ENCODE results near the gene NECAB2. TPM values are rescaled to one million over a fixed set of nuclear protein-coding genes. Genes with fewer than 3 reads are reported as not detected.

NECAB2 gene
- total RNA-seq, 1 donor from 2014 or later: 1.8 TPM

DNA sequence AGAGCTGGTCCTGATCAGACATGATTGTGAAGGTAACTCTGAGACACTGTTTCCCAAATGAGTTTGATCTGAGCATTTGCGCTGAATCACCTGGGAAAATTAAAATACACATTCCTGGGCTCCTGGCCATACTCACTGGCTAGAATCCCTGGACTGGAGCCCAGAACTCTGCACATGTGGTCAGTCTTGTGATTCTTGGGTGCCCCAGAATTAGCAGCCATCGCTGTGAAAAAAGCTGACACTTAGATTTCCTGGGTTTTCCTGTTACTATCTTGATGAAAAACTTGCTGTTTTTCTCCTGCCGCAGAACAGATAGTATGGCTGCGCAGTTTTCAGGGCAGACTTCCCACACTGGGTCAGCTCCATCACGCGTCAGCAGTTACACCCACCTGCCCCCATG, 24.6 kb downstream of the NECAB2 start:
- TF ChIP-seq CTCF (IDR thresholded peaks at IDR 0.05; ENCODE audit: unreplicated experiment): no peak
- no peak for DNase-seq (ENCODE audit: low spot score in 2 of 2, unreplicated experiment in 2 of 2)
- H3K27ac Mint-ChIP-seq: no peak overlapping the region
- H3K4me1 Mint-ChIP-seq: peaks cover 31% of the 10 kb centered on the region
- no peak overlapping the region for H3K4me3 Mint-ChIP-seq
- H3K27me3 Mint-ChIP-seq (ENCODE audit: low read depth): peaks cover 23% of the 10 kb centered on the region
- no peaks in the 10 kb centered on the region for H3K9me3 Mint-ChIP-seq
- H3K36me3 Mint-ChIP-seq: no peaks in the 10 kb centered on the region

GRCh38 chr16:83994087-83994486, 26.0 kb downstream of the NECAB2 start:
- no peaks in the 10 kb centered on the region for H3K9me3 Mint-ChIP-seq
- DNase-seq (ENCODE audit: low spot score in 2 of 2, unreplicated experiment in 2 of 2): no peak
- peaks cover 13% of the 10 kb centered on the region for H3K27me3 Mint-ChIP-seq (ENCODE audit: low read depth)
- no peak overlapping the region for H3K4me3 Mint-ChIP-seq
- peaks cover 27% of the 10 kb centered on the region for H3K4me1 Mint-ChIP-seq
- TF ChIP-seq CTCF (IDR thresholded peaks at IDR 0.05; ENCODE audit: unreplicated experiment): no peak
- no peaks in the 10 kb centered on the region for H3K36me3 Mint-ChIP-seq
- H3K27ac Mint-ChIP-seq: no peak overlapping the region

DNA sequence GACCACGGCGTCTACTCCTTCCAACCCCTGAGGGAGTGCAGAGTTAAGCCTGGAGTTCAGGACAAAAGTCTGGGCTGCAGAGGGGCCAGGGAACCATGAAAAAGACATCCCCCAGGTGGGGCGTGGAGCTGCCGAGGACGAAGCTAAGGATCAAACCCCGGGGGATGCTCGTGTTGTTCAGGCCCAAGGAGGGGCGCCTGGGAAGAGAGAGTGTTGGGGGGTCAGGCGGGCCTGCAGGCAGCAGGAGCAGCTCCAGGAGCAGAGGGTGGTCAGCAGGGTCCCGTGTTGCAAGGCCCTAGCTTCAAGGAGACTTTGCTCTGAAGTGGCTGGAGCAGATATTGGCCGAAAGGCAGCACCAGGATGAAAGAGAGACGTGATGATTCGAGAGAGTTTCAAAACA, 26.7 kb downstream of the NECAB2 start:
- no peaks in the 10 kb centered on the region for H3K36me3 Mint-ChIP-seq
- DNase-seq (ENCODE audit: low spot score in 2 of 2, unreplicated experiment in 2 of 2): no peak
- H3K27me3 Mint-ChIP-seq (ENCODE audit: low read depth): peaks cover 10% of the 10 kb centered on the region
- peaks cover 21% of the 10 kb centered on the region for H3K4me1 Mint-ChIP-seq
- no peak overlapping the region for H3K4me3 Mint-ChIP-seq
- TF ChIP-seq CTCF (IDR thresholded peaks at IDR 0.05; ENCODE audit: unreplicated experiment): no peak
- H3K27ac Mint-ChIP-seq: no peak overlapping the region
- H3K9me3 Mint-ChIP-seq: no peaks in the 10 kb centered on the region

DNA sequence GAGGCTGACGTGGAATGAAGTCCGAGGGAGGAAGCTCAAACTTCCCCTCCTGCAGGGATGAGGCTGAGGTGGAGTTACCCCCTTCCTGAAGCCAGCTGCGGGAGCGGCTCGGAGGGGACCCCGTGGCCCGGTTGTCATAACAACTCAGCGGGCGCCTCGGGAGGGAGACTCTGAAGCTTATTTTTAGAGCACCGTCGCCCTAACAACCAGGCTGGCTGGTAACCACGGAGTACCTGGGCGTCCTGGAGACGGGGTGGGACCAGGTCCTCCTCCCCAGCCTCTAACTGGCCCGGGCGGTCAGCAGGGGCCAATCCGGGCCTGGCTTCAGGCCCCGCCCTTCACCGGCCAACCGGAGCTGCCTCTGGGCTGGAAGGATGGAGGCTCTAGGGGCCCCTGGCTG, 27.7 kb downstream of the NECAB2 start:
- Mint-ChIP-seq H3K27me3 (ENCODE audit: low read depth) (peaks cover 7% of the 10 kb centered on the region), H3K4me3 (no peak overlapping the region), H3K4me1 (peaks cover 15% of the 10 kb centered on the region), H3K9me3 (no peaks in the 10 kb centered on the region), H3K36me3 (no peaks in the 10 kb centered on the region), H3K27ac (no peak overlapping the region)
- no peak for DNase-seq (ENCODE audit: low spot score in 2 of 2, unreplicated experiment in 2 of 2)
- TF ChIP-seq CTCF (IDR thresholded peaks at IDR 0.05; ENCODE audit: unreplicated experiment): no peak

- no peak for DNase-seq (ENCODE audit: low spot score in 2 of 2, unreplicated experiment in 2 of 2)
- no peak overlapping the region for H3K4me3 Mint-ChIP-seq
- peaks cover 15% of the 10 kb centered on the region for H3K4me1 Mint-ChIP-seq
- H3K36me3 Mint-ChIP-seq: no peaks in the 10 kb centered on the region
- TF ChIP-seq CTCF (IDR thresholded peaks at IDR 0.05; ENCODE audit: unreplicated experiment): no peak
- no peak overlapping the region for H3K27ac Mint-ChIP-seq
- no peaks in the 10 kb centered on the region for H3K9me3 Mint-ChIP-seq
- H3K27me3 Mint-ChIP-seq (ENCODE audit: low read depth): peaks cover 7% of the 10 kb centered on the region
Measured at GRCh38 chr16:83996481-83997252, 28.6 kb downstream of the NECAB2 start.
